ENCODE data around the gene OXSR1.
A peak's percentile ranks its signal among the peaks of the same experiment; 100 is the strongest.
"Not testable (repeated sequence)": the region's sequence is repeated elsewhere in the genome, so short reads cannot be mapped to it uniquely, and the experiment has no call there.

The OXSR1 gene

DNA sequence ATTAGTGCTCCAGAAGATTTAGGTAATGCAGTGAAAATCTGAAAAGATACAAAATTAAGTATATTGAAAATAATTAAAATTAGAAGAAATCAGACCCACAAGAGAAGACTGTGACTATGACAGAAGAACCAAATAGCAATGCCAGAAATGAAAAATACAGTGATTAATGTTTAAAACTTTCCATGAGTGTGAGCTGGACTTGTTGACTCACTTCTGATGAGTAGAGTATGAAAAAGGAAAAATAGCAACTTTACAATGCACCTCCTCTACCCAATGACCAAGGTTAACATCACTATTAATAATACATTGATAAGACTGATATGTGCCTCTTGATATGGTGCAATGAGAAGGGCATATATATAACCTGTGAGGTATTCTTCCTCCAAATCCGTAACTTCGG is 60.9 kb downstream of the OXSR1 start:
- peak; percentile 74 for DNase-seq (ENCODE audit: low spot score)

DNA sequence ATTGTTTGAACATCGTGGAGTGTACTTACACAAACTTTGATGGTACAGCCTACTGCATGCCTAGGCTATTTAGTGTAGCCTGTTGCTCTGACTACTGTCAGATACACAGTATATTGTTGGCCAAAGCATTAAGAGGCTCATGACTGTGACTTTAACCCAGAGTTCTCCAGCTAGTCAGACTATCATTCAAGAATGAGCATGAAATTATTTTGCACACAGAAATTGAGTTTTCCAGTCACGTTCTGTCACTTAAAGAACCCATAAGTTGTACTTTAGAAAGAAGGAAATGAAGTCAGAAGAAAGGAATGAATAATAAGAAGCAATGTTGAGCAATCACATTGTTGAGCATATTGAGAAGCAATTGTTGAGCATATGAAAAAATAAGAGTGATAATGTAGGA is 62.7 kb downstream of the OXSR1 start:
- DNase-seq (ENCODE audit: low spot score): peak; percentile 28

DNA sequence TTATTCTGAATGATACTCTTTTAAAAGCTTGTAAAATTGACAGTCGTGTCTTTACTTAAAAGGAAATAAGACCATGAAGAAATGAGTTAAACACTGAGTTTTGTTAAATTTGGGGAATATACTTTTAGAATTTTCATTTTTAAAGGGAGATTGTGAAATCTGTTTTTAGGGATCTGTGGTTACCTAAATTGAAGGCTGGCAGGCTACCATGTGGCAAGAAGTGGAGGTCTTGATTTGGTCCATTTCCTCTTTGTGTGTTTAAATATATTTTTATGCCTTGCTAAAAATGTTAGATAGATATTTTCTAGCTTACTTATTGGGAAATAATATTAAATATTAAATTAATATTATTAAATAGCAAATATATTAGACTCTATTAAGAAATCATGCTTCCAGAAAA is 63.7 kb downstream of the OXSR1 start:
- DNase-seq (ENCODE audit: low spot score): no peak

DNA sequence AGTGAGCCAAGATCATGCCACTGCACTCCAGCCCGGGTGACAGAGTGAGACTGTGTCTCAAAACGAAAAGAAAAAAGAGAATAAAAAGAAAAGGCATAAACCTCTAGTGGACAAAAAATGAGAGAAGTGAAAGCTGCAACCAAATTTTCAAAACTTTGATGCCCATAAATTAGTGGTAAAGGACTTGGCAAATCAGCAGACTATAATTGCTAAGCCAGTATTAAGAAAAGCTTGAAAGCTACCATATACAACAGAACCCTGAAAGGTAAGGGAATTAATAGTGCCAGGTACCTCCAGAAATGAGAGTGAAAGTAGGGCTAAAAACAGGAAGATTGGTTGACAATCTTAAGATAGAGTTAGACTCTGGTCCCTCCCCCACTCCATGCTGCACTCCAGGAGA is 67.4 kb downstream of the OXSR1 start:
- no peak for DNase-seq (ENCODE audit: low spot score)

DNA sequence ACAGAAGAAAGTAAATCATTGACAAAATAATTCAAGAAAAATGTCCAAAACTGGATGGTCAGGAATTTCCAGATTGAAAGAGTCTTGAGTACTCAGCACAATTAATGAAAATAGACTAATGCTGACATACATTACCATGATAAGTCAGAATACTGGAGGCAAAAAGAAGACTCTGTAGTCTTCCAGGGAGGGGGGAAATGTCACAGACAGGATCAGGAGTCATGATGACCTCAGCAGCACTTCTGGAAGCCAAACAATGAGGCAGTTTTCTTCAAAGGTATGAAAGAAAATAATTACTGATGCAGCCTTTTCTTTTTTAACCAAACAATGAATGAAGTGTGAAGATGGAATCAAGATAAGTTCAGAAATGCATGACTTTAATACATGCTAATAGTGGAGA is 70.1 kb downstream of the OXSR1 start:
- no peak for DNase-seq (ENCODE audit: low spot score)

DNA sequence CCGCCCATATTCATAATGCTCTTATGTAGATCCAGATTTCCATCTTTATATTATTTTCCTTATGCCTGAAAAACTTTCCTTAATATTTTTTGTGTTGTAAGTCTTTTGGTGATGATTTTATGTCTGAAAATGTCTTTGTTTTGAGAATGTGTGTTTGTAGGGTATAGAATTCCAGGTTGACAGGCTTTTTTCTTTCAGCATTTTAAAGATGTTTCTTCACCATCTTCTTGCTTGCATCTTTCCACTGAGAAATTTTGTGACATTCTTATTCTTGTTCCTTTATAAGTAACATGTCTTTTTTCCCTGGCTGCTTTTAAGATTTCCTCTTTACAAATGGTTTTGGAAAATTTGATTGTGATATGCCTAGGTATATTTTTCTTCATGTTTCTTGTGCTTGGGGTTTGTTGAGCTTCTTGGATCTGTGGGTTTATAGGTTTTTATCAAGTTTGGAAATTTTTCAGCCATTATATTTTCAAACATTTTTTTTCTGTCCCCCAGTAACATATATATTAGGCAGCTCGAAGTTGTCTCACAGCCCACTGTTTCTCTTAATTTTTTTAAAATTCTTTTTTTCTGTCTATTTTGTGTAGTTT is 73.2 kb downstream of the OXSR1 start:
- no peak for DNase-seq (ENCODE audit: low spot score)

DNA sequence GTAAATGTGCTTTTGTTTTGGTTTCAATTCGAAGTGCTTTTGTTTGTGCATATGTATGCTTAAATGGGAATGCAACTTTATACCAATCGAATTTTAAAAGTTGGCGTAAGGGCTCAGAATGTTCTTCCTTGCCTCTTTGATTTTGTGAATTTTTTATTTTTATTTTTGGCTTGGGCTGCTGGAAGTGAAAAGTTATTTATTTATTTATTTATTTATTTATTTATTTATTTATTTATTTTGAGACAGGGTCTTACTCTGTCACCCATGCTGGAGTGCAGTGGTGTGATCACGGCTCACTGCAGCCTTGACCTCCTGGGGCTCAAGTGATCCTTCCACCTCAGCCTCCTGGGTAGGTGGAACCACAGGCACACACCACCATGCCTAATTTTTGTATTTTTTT is 77.5 kb downstream of the OXSR1 start:
- not testable (repeated sequence) for DNase-seq (ENCODE audit: low spot score)

DNA sequence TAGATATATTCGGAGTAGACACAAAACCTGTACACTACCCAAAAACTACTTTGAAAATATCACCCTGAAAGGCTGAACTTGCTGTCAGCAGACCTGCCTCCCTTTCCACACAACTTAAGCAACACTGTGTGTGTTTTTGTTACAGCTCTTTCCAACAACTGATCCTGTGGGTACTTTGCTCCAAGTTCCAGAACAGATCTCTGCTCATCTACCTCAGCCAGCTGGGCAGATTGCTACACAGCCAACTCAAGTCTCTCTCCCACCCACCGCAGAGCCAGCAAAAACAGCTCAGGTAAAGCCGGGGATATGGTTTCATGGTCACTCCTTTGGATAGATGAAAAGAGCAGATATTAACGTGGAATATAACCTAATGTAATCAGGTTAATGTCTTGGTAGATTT is 80.6 kb downstream of the OXSR1 start:
- no peak for DNase-seq (ENCODE audit: low spot score)

DNA sequence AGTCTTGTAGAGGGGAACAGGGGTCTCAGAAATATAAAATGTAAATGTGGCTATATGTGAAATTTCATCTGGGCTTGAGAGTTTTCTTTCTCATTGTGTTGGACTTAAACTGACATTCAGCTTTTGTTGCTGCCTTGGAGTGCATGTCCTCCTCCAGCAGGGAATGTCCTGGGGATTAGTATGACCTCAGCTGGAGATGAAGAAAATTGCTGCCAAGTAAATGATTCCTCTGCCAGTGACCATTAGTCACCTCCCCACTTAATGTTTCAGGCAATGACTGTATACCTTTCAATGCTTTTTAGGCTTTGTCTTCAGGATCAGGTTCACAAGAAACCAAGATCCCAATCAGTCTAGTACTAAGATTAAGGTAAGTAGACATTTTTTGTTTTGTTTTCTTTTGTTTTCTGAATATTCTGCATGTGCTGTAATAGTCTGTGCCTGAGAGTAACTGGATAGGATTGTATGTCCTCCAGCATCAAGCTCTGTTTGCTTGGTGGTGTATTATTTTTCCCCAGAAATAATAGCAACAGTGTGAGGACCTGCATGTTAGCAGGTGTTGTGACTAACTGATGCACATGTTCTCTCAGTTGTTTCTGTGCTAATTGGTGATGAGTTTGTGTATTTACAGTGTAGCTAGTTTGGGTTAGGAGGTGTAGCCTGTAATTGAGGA is 82.2 kb downstream of the OXSR1 start:
- DNase-seq (ENCODE audit: low spot score): peak; percentile 90

DNA sequence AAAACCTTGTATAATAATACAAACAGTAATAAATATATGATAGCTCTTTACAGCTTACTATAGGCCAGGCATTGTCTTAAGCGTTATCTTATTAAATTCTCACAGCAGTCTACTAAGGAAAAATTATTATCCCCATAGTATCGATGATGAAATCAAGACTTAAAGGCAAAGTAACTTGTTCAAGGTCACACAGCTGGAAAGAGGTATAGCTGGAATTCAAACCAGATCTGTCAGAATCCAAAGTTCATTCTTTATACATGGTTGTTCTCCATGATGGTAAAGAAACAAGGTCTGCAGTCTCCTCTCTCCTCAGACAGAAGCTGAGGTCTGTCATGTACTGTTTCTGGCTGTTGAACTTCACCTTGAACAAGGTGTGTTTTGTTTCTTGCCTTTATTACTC is 84.9 kb downstream of the OXSR1 start:
- no peak for DNase-seq (ENCODE audit: low spot score)

DNA sequence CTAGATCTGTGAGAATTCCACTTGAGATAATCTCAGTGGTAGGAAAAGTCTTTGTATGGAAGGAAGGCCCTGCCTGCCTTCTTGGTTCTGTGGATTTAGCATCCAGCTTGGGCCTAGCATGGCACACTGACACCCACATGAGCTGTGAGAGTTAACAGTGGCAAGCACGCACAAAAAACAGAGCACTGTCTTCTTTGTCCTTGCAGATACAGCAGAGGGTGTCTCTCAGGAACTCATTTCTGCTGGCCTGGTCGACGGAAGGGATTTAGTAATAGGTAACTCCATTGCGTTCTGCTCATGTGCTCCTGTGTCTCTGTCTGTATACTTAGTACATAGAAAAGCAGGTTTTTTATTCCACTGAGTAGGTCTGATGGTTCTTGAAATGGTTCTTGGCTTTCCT is 85.9 kb downstream of the OXSR1 start:
- DNase-seq (ENCODE audit: low spot score): no peak

DNA sequence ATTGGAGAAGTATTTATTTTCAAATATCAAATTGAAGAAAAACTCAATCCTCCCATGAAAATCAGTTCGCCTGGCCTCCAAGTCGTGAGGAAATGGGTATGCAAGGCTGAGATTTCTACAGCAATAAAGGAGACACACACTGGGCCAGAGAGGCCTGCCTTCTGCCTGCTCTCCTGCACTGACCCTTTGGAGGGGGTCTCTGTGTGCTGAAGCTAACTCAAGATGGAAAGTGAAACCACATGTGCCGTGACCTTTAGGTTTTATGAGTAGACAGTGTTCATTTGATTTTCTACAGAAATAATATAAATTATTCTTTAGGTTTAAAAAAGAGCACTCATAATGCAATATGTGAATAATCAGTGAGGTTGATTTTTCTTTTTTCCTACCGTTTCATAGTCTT is 88.4 kb downstream of the OXSR1 start:
- no peak for DNase-seq (ENCODE audit: low spot score)

DNA sequence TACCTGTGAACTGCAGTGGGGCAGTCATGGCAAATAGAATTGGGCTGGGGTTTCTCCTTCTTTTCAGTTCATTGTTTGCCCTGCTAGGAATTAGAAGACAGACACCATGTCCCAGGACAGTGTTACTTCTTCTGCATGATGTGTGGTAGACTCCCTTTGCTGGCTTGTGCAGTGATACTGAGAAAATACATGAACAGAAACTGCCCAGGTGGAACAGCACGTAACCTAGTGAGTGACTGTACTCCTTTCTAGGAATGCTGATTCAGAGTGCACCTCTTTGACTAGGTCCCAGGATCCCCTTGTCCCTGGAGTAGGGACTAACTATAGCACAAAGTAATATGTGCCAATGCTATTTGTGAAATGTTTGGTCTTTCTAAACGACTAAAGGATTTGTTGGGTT is 89.5 kb downstream of the OXSR1 start:
- no peak for DNase-seq (ENCODE audit: low spot score)

DNA sequence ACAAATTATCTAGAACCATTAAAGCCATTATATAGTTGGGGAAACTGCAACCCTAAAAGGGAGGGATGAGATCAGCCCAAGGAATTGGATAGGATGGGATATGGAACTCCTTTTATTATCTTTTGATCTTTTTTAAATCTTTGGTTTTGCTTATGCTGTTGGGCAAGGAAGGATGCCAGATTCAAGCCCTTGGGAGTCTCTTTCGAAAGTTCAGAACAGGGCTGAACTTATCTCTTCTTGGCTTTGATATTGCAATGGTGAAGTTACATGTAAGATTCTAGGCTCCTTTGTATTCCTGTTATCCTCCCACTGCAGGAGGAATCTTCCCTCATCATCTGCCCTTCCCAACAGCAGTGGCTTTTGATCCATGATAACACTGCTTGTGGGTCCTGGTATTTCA is 90.3 kb downstream of the OXSR1 start:
- DNase-seq (ENCODE audit: low spot score): no peak

DNA sequence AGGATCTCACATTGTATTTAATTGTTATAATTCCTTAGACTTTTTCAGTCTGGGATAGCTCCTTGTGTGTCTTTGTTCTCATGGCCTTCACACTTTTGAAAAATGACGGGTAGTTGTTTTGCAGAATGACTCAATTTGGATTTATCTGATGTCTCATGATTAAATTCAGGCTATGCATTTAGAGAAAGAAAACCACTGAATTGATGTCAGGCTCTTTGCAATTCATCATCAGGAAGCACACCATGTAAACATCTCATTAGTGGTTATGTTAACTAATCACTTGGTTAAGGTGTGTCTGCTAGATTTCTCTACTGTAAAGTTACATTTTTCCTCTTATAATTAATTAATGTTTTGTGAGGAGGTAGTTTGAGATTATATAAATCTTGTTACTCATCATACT is 92.2 kb downstream of the OXSR1 start:
- DNase-seq (ENCODE audit: low spot score): no peak

DNA sequence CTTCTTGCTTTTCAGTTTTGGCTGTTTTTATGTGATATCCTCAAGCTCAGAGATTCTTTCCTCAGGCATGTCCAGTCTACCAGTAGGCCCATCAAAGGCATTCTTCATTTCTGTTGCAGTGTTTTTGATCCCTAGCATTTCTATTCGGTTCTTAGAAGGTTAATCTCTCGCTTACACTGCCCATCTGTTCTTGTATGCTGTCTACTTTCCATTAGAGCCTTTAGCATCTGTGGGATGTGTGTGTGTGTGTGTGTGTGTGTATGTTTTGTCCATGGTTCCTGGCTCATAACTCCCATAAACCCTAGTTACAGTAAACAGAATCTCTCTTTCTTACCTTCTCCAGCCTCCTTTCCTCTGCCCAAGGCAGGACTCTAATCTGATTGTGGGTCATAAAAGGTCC is 95.1 kb downstream of the OXSR1 start:
- no peak for DNase-seq (ENCODE audit: low spot score)

DNA sequence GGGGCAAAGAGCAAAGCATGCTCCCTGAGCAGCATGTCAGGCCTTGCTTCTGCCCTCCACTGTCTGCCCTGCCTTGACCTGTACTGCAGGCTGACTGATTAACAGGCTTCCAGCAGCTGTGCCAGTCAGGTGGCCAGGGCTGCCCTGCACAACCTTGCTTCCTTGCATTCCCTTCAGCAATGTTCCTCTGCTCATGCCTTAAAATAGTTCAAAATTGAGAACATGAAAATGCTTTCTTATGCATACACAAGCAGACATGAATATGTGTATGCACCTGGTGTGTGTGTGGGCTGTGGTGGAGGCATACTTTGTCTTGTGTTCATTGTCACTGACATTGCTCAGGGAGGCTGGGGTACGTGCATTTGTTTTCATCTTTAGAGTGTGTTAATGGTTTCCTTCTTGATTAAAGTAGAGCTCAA is 99.0 kb downstream of the OXSR1 start:
- DNase-seq (ENCODE audit: low spot score): no peak

DNA sequence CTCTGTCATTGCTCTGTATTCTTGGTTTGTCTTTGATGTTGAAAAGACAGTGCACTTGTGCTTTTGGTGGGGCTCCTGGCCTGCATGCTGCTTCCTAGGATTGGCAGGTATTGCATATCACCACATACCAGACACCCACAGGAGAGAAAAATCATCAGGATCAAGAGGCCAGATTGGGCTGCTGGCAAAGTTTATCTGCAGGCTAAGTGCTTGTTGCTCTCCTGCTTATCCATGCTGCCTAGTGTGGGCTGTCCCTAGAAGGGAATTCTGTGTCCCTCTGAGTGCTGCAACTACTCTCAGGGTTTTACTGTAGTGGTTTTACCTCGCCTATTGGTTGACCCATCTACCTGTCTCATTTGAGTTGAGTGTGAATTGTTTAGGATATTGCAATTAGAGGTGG is 99.4 kb downstream of the OXSR1 start:
- DNase-seq (ENCODE audit: low spot score): no peak

DNA sequence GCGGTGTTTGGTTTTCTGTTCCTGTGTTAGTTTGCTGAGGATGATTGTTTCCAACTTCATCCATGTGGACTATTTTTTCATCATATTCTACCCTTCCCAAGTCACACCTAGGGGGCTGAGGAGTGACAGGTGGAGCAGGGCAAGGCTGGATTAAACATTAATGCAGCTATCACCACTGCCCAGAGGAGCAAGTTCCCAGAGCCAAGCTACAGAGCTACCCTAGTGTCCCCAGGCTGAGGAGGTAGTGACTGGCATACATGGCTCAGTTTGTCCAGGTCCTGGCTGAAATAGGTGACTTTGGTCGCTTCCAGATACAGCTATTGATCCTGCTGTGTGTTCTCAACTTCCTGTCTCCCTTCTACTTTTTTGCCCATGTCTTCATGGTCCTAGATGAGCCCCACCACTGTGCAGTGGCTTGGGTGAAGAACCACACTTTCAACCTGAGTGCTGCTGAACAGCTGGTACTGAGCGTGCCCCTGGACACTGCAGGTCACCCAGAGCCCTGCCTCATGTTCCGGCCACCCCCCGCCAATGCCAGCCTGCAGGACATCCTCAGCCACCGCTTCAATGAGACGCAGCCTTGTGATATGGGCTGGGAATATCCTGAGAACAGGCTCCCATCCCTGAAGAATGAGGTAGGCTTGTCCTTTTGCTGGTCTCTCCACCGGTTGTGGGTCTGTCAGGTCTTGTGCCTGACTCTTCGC is 100.4 kb downstream of the OXSR1 start, which contains the start of gene SLC22A13:
TSS of gene SLC22A13 (plus strand) at position 209 of the 704 bp plus-strand sequence. CDS start at position 258, 49 bp downstream.
- DNase-seq (ENCODE audit: low spot score): no peak

DNA sequence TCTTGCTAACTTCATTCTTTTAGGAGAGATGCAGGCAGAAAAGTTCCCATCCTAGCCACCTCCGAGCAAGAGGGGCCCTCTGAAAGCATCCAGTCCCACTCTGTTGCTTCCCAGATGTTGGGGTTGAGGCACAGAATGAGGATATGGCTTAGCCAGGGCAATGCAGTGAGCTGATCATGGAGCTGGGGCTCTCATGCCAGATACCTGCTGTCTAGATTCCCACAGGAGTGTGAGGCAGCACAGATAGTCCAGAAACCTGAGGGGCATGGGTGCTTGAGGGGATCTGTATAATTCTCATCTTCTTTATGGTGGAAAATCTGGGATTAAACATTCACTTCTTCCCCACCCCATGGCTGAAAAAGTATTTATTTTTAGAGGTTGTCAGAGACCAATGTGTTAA is 101.5 kb downstream of the OXSR1 start:
- DNase-seq (ENCODE audit: low spot score): no peak

DNA sequence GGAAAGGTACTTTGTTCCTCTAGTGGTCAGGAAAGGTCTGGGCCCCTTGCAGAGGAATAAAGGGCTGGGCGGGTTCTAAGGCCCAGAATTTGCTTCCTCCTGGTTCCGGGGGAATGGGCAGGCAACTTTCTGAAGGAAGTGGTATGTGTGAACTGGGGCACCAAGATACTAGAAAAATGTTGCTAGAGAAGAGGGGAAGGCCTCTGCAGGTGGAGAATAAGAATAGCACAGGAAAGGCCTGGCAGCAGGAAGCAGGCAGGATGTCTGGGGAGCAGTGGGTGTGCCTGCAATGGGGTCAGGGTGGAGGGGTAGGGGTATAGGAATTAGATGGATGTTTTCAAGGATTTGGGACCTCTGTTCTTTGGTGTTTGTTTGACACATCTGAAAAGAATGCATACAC is 102.3 kb downstream of the OXSR1 start:
- DNase-seq (ENCODE audit: low spot score): no peak

DNA sequence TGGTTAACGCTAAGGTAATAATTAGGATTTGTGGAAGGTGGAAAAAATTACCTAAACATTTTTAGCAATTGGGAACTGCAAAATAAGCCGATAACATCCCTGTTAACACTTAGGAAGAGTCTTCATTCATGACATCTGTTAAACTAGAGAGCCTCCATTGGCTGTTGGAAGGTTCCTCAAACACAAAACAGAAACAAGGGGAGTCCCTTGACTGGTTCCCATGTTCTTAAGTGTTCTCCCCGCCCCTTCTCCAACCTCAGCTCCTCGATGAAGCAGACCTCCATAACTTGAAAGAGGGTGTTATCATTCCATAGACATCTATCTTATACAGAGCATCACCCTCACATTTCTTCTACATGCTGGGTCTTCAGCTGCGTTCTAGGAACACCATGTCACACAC is 102.8 kb downstream of the OXSR1 start:
- no peak for DNase-seq (ENCODE audit: low spot score)

DNA sequence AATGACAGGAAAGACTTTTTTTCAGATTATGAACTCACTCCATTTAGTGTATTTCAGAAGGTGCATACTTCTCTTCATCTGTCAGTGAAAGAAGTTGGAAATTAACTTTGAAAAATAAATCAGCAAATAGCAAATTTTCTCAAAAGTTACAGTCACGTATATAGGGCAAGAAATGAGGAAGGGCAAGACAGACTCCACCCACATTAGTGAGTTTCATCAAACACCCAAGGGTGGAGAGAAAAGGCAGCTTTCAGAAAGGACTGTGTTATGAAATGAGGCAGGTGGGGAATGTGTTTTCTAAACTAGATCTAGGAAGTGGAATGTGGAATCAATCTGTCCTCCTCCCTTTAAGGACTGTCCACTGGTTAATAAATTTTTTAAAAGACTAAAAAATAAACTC is 103.2 kb downstream of the OXSR1 start:
- DNase-seq (ENCODE audit: low spot score): no peak

DNA sequence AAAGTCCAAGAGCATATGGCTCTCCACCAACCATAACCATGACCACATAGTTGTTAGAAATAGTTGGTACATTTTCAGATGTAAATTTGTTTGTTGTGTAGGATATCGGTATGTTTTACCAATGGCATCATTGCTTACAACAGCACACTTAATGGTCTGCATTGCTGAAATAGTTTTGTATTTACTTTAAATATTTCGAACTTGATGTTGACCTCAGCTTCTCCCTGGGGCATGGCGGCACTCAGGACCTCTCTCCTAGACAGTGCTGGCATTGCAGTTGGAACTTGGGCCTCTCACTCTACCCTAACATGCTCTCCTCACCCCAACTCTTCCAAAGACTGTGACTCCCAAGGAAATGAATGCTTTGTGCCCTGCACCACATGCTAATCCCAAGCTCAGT is 105.3 kb downstream of the OXSR1 start:
- DNase-seq (ENCODE audit: low spot score): no peak
